K562 (cell line): ENCODE data around the gene GPATCH3. TPM values are rescaled to one million over a fixed set of nuclear protein-coding genes. Genes with fewer than 3 reads are reported as not detected.

ENCODE experiments used
- BCL6 ChIP-seq: fragments of 250-450 bp; sonication (Bioruptor Pico); IDR thresholded peaks from 2 replicates; pipeline ENCODE4 v1.4.0; 2020
- BRF1 ChIP-seq: IDR thresholded peaks from 3 replicates; pipeline ENCODE4 v1.6.1; 2011; ENCODE audit warnings: borderline replicate concordance, mild to moderate bottlenecking; ENCODE audit not compliant: insufficient read length; ENCODE audit errors: extremely low read depth
- C11orf30 ChIP-seq: fragments of 450-650 bp; IDR thresholded peaks from 2 replicates; pipeline ENCODE4 v1.6.1; 2016; ENCODE audit warnings: low read depth, mild to moderate bottlenecking
- CHD4 ChIP-seq: fragments of 200-600 bp; sonication (generic); IDR thresholded peaks from 3 replicates; pipeline ENCODE4 v1.6.1; 2012; ENCODE audit warnings: low read depth, mild to moderate bottlenecking, mixed read lengths, low read length, inconsistent platforms; ENCODE audit not compliant: insufficient read depth, insufficient replicate concordance, poor library complexity, severe bottlenecking
- ELF2 ChIP-seq: fragments of 250-450 bp; sonication (Bioruptor Pico); IDR thresholded peaks from 2 replicates; pipeline ENCODE4 v1.5.0; 2021; ENCODE audit warnings: mild to moderate bottlenecking
- ESRRA ChIP-seq: fragments of 450-650 bp; IDR thresholded peaks from 2 replicates; pipeline ENCODE4 v1.6.1; 2014; ENCODE audit warnings: low read depth, mild to moderate bottlenecking, moderate library complexity, borderline replicate concordance
- HDAC1 ChIP-seq, 2 experiments: fragments of 450-650 bp; IDR thresholded peaks; 2 replicates each; pipeline ENCODE4 v1.6.1; 2016 to 2017; ENCODE audit warnings: inconsistent platforms in 1 of 2, mild to moderate bottlenecking in 1 of 2, moderate library complexity in 1 of 2
- HMGN3 ChIP-seq: IDR thresholded peaks from 2 replicates; pipeline ENCODE4 v1.6.1; 2011; ENCODE audit warnings: borderline replicate concordance, low read depth, mild to moderate bottlenecking, mixed read lengths, low read length; ENCODE audit not compliant: insufficient read length; ENCODE audit errors: extremely low read depth
- HNRNPL ChIP-seq: fragments of 200-400 bp; formaldehyde crosslinking; IDR thresholded peaks from 2 replicates; pipeline ENCODE4 v1.6.1; 2017; ENCODE audit warnings: low read depth, mild to moderate bottlenecking, low read length
- KDM2B ChIP-seq: fragments of 250-450 bp; sonication (Bioruptor Pico); IDR thresholded peaks from 2 replicates; pipeline ENCODE4 v1.8.0; 2021; ENCODE audit warnings: mild to moderate bottlenecking, moderate library complexity
- MAFG ChIP-seq: fragments of 450-650 bp; conservative IDR thresholded peaks from 2 replicates; pipeline ENCODE4 v1.6.1; 2016; ENCODE audit warnings: missing genetic modification characterization, missing compliant biosample characterization
- NFIC ChIP-seq: fragments of 450-650 bp; IDR thresholded peaks from 2 replicates; pipeline ENCODE4 v1.6.1; 2017; ENCODE audit warnings: mild to moderate bottlenecking, inconsistent platforms
- SETDB1 ChIP-seq: IDR thresholded peaks from one replicate; pipeline ENCODE4 v1.6.1; 2012; ENCODE audit warnings: low read length, control low read depth, inconsistent platforms
- SFPQ ChIP-seq: fragments of 200-400 bp; formaldehyde crosslinking; IDR thresholded peaks from 2 replicates; pipeline ENCODE4 v1.6.1; 2017; ENCODE audit warnings: mild to moderate bottlenecking, low read depth, low read length, moderate library complexity
- TBP ChIP-seq: optimal IDR thresholded peaks from 2 replicates; pipeline ENCODE3; 2011; ENCODE audit warnings: low read depth, low read length, improper control_type of control experiment
- VEZF1 ChIP-seq: fragments of 200-800 bp; sonication (Bioruptor generic); IDR thresholded peaks from 2 replicates; pipeline ENCODE4 v1.6.1; 2017; ENCODE audit warnings: missing genetic modification characterization, missing compliant biosample characterization
- XRCC4 ChIP-seq: IDR thresholded peaks from one replicate; pipeline ENCODE4 v1.6.1; 2011; ENCODE audit not compliant: insufficient read depth, insufficient read length; ENCODE audit errors: extremely low read depth
- ZBTB2 ChIP-seq: fragments of 450-650 bp; IDR thresholded peaks from 2 replicates; pipeline ENCODE4 v1.6.1; 2016; ENCODE audit warnings: antibody characterized with exemption
- ZKSCAN1 ChIP-seq: fragments of 150-350 bp; IDR thresholded peaks from 2 replicates; pipeline ENCODE4 v1.6.1; 2016; ENCODE audit warnings: low read depth, low read length
- ZNF263 ChIP-seq: sonication (generic); formaldehyde crosslinking; IDR thresholded peaks from 2 replicates; pipeline ENCODE4 v1.8.0; 2022; ENCODE audit warnings: mild to moderate bottlenecking, missing genetic modification reagents, borderline replicate concordance
- ZNF444 ChIP-seq: fragments of 250-450 bp; sonication (Bioruptor Pico); IDR thresholded peaks from 2 replicates; pipeline ENCODE4 v1.4.0; 2020; ENCODE audit warnings: mild to moderate bottlenecking, moderate library complexity
- polyA plus RNA-seq, 8 experiments: library from polyadenylated mRNA; depleted of rRNA in 4 of 8; stranded (reverse) in 5 of 8; unstranded in 3 of 8; fragments of >200 nt; fragmentation: Nextera tagmentation in 2 of 8; fragmentation: Illumina TruSeq in 1 of 8; extraction: Ambion mirVana in 2 of 8; extraction: Trizol in 1 of 8; gene quantifications; 2 replicates each; pipeline versions ENCODE4 v1.2.1 to v1.2.3, GENCODE V29; 2011 to 2014; ENCODE audit warnings: inconsistent platforms in 1 of 8, missing spikeins in 1 of 8
- total RNA-seq, 7 experiments: library from RNA; depleted of rRNA in 6 of 7; stranded (reverse); fragments of >200 nt in 6 of 7; fragmentation: Illumina TruSeq in 2 of 7; extraction: Trizol in 2 of 7; gene quantifications; 2 replicates each; pipeline versions ENCODE4 v1.2.1 to v1.2.3, GENCODE V29; 2011 to 2021; ENCODE audit warnings: low replicate concordance in 1 of 7
- TF ChIP-seq, protein P1 (sequence below): sonication (generic); formaldehyde crosslinking; IDR thresholded peaks from 2 replicates; pipeline ENCODE4 v1.8.0; 2022; ENCODE audit warnings: mild to moderate bottlenecking, missing genetic modification reagents

Gene GPATCH3
- total and polyA plus RNA-seq, 9 of the 15 experiments (the other 6 are each of a cell fraction or from before 2014, with no cell fraction given), result 1.6 to 23.0 (median 13.3) TPM

DNA sequence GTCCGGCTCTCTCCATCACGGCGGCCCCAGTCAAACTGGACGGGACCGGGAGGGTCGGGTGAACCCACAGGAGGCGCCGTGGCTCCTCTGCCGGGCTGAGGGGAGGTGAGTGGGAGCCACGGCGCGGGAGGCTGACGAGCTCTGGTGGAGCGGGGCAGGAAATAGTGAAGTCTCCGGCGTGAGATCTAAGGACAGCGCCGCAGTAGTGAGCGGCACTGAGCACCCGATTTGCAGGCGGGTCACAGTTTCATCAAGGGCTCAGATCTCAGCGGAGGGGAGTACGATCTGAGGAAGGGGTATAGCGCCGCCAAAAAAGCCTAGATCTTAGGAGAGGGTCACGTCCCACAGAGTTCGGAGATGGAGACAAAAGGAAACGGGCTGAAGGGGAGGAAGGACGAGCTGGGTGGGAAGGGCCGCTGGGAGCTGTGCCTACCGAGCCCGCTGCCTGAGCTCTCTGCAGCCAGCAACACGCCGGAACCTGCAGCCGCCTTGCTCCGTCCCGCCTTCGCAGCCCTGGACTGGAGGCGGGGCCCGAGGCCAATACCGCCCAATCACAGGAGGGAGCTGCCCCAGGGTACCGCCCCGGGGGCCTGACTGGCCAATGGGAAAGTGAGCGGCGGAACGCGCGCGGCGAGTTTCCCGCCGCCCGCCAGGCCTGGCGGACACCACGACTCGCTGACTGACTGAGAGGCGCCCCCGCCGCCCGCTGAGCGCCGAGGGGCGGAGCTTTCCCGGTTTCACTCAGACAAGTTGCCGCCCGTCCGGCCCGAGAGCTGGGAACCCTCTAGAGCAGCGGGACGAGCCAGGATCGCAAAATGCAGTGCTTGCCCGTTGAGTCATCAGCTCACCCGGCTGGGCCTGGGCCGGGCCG lies 35.4 kb downstream of the GPATCH3 start (continued):
- TF ChIP-seq VEZF1, result peak; percentile 67; the same call in 1 of the 2 replicates
- no peak for TF ChIP-seq C11orf30
- TF ChIP-seq, protein P1, sequence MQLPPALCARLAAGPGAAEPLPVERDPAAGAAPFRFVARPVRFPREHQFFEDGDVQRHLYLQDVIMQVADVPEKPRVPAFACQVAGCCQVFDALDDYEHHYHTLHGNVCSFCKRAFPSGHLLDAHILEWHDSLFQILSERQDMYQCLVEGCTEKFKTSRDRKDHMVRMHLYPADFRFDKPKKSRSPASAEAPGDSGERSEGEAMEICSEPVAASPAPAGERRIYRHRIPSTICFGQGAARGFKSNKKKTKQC (CRISPR knock-in tag), result peak; percentile 85; the same call in 1 of the 2 replicates
- TF ChIP-seq TBP, result peak; percentile 85
- TF ChIP-seq HDAC1 (IDR thresholded peaks at IDR 0.05), result peak in 1 of 2 experiments; percentile 83; a peak in 2 of 4 replicates
- TF ChIP-seq KDM2B (CRISPR knock-in tag), result peak; percentile 89
- TF ChIP-seq HMGN3, result peak; percentile 98
- no peak for TF ChIP-seq MAFG (tag)
- no peak; the same call in 1 of the 2 replicates for TF ChIP-seq ESRRA
- peak; percentile 39 for TF ChIP-seq NFIC
- peak; percentile 43; the same call in 1 of the 2 replicates for TF ChIP-seq ZKSCAN1
- TF ChIP-seq ZNF444 (CRISPR knock-in tag), result no peak
- no peak for TF ChIP-seq BCL6 (CRISPR knock-in tag)
- TF ChIP-seq ZNF263, result peak; percentile 38; the same call in 1 of the 2 replicates
- TF ChIP-seq BRF1, result no peak
- peak; percentile 85 for TF ChIP-seq ELF2 (CRISPR knock-in tag)
- TF ChIP-seq XRCC4, result no peak
- no peak for TF ChIP-seq CHD4
- TF ChIP-seq HNRNPL, result peak; percentile 68; the same call in 1 of the 2 replicates
- TF ChIP-seq SFPQ, result no peak
- no peak for TF ChIP-seq SETDB1
- no peak for TF ChIP-seq ZBTB2
